Tibial nerve (tissue), 3 donors: Measurements from ENCODE around the gene NOL12.
"Not testable (repeated sequence)": the region's sequence is repeated elsewhere in the genome, so short reads cannot be mapped to it uniquely, and the experiment has no call there.

Experiments
- POLR2A ChIP-seq, 2 donors: fragments of 450-650 bp; IDR thresholded peaks; one replicate each; pipeline ENCODE4 v1.6.1; 2017; ENCODE audit warnings: antibody characterized with exemption in 2 of 2, mild to moderate bottlenecking in 2 of 2, moderate library complexity in 2 of 2
- TF ChIP-seq, protein P1 (sequence below), 5 experiments: fragments of 200-600 bp in 3 of 5; fragments of 450-650 bp in 2 of 5; sonication (generic) in 3 of 5; IDR thresholded peaks; one replicate each; pipeline ENCODE4 v1.5.1; 2016 to 2019; ENCODE audit warnings: antibody characterized with exemption in 5 of 5, mild to moderate bottlenecking in 3 of 5, moderate library complexity in 2 of 5

DNA sequence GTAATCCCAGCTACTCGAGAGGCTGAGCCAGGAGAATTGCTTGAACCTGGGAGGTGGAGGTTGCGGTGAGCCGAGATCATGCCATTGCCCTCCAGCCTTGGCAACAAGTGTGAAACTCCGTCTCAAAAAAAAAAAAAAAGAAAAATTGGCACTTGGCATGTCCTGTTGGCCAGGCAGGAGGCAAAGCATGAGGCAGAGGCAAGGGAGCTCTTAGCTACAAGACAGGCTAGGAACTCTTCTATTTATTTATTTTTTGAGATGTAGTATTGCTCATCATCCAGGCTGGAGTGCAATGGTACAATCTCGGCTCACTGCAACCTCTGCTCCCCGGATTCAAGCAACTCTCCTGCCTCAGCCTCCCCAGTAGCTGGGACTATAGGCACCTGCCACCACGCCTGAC is 8.0 kb downstream of the NOL12 start:
- TF ChIP-seq, protein P1, sequence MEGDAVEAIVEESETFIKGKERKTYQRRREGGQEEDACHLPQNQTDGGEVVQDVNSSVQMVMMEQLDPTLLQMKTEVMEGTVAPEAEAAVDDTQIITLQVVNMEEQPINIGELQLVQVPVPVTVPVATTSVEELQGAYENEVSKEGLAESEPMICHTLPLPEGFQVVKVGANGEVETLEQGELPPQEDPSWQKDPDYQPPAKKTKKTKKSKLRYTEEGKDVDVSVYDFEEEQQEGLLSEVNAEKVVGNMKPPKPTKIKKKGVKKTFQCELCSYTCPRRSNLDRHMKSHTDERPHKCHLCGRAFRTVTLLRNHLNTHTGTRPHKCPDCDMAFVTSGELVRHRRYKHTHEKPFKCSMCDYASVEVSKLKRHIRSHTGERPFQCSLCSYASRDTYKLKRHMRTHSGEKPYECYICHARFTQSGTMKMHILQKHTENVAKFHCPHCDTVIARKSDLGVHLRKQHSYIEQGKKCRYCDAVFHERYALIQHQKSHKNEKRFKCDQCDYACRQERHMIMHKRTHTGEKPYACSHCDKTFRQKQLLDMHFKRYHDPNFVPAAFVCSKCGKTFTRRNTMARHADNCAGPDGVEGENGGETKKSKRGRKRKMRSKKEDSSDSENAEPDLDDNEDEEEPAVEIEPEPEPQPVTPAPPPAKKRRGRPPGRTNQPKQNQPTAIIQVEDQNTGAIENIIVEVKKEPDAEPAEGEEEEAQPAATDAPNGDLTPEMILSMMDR (IDR thresholded peaks at IDR 0.05), result not testable (repeated sequence)
- not testable (repeated sequence) for TF ChIP-seq POLR2A (IDR thresholded peaks at IDR 0.05)
